IMR-90 (cell line): ENCODE results near the gene CCNB2. TPM values are rescaled to one million over a fixed set of nuclear protein-coding genes. Genes with fewer than 3 reads are reported as not detected.
"Not testable (repeated sequence)": the region's sequence is repeated elsewhere in the genome, so short reads cannot be mapped to it uniquely, and the experiment has no call there.

ENCODE experiments used
- ATAC-seq: fragments of 200-7000 bp; cut with Tn5 transposase; 2 replicates; pipeline ENCODE4 v1.9.1; 2020; ENCODE audit warnings: low read depth, mild to moderate bottlenecking, moderate library complexity
- BruUV-seq: library from RNA; stranded (reverse); fragments of 400-500 nt; replicated peaks from 2 replicates; lab custom pipeline; 2021; lab: Mats Ljungman, UMichigan
- CTCF ChIA-PET: fragments of 300-600 bp; formaldehyde crosslinking; extraction: SDS; loops from one replicate; lab custom pipeline; 2021; ENCODE audit warnings: antibody characterized with exemption; lab: Yijun Ruan, JAX
- POLR2A ChIA-PET: fragments of 300-600 bp; sonication (Branson Sonifier 250); formaldehyde crosslinking; loops from one replicate; lab custom pipeline; 2022; ENCODE audit warnings: antibody characterized with exemption; ENCODE audit not compliant: unreplicated experiment; lab: Charles Lee
- DNase-seq: peaks from one replicate; pipeline ENCODE4 v3.0.0; 2013
- H2AFZ ChIP-seq: replicated peaks from 2 replicates; pipeline ENCODE3; 2013; ENCODE audit warnings: low read length, mild to moderate bottlenecking; ENCODE audit not compliant: poor library complexity
- H2AK5ac ChIP-seq: 2 replicates; pipeline ENCODE4 v1.6.1; 2013; ENCODE audit warnings: low read depth, low read length, inconsistent platforms
- H2AK9ac ChIP-seq: replicated peaks from 2 replicates; pipeline ENCODE3; 2013; ENCODE audit warnings: mild to moderate bottlenecking, low read depth, low read length, moderate library complexity; ENCODE audit not compliant: poor library complexity
- H2BK120ac ChIP-seq: 2 replicates; pipeline ENCODE4 v1.6.1; 2013; ENCODE audit warnings: low read depth, low read length, inconsistent platforms
- H2BK15ac ChIP-seq: 3 replicates; pipeline ENCODE4 v1.6.1; 2013; ENCODE audit warnings: low read depth, low read length, inconsistent platforms
- H2BK20ac ChIP-seq: 2 replicates; pipeline ENCODE4 v1.6.1; 2013; ENCODE audit warnings: low read depth, mild to moderate bottlenecking, inconsistent platforms, low read length, moderate library complexity
- H2BK5ac ChIP-seq: 2 replicates; pipeline ENCODE4 v1.6.1; 2013; ENCODE audit warnings: mild to moderate bottlenecking, low read depth, low read length, inconsistent platforms; ENCODE audit not compliant: poor library complexity, severe bottlenecking
- H3K14ac ChIP-seq: replicated peaks from 2 replicates; pipeline ENCODE4 v1.6.1; 2013; ENCODE audit warnings: low read depth, low read length, inconsistent platforms
- H3K18ac ChIP-seq: 2 replicates; pipeline ENCODE4 v1.6.1; 2013; ENCODE audit warnings: low read depth, low read length, control low read depth
- H3K23ac ChIP-seq: 2 replicates; pipeline ENCODE4 v1.6.1; 2013; ENCODE audit warnings: low read depth, low read length, inconsistent platforms
- H3K27ac ChIP-seq: 2 replicates; pipeline ENCODE4 v1.5.1; 2013; ENCODE audit warnings: mild to moderate bottlenecking, control low read depth, low read length; ENCODE audit not compliant: insufficient read depth
- H3K27me3 ChIP-seq: 2 replicates; pipeline ENCODE4 v1.6.1; 2013; ENCODE audit warnings: low read length; ENCODE audit not compliant: control insufficient read depth, insufficient read depth
- H3K36me3 ChIP-seq: 2 replicates; pipeline ENCODE4 v1.6.1; 2013; ENCODE audit warnings: low read length, mixed read lengths; ENCODE audit not compliant: control insufficient read depth, insufficient read depth
- H3K4ac ChIP-seq: 2 replicates; pipeline ENCODE4 v1.6.1; 2013; ENCODE audit warnings: low read depth, low read length, inconsistent platforms
- H3K4me1 ChIP-seq: 2 replicates; pipeline ENCODE4 v1.6.1; 2013; ENCODE audit warnings: low read length, mixed read lengths; ENCODE audit not compliant: control insufficient read depth, insufficient read depth
- H3K4me2 ChIP-seq: 2 replicates; pipeline ENCODE4 v1.6.1; 2013; ENCODE audit warnings: low read depth, mild to moderate bottlenecking, control low read depth, low read length, moderate library complexity
- H3K4me3 ChIP-seq: 2 replicates; pipeline ENCODE4 v1.5.1; 2013; ENCODE audit warnings: low read depth, mild to moderate bottlenecking, control low read depth, low read length, moderate library complexity; ENCODE audit not compliant: insufficient read depth
- H3K56ac ChIP-seq: 2 replicates; pipeline ENCODE4 v1.6.1; 2013; ENCODE audit warnings: low read length, inconsistent platforms; ENCODE audit not compliant: insufficient read depth; ENCODE audit errors: extremely low read depth
- H3K79me1 ChIP-seq, 2 experiments: 2 replicates each; pipeline ENCODE4 v1.6.1; 2013; ENCODE audit warnings: low read length in 2 of 2, inconsistent platforms in 1 of 2, low read depth in 1 of 2
- H3K9ac ChIP-seq: 2 replicates; pipeline ENCODE4 v1.6.1; 2013; ENCODE audit warnings: low read depth, low read length, control low read depth
- H3K9me1 ChIP-seq: 2 replicates; pipeline ENCODE4 v1.6.1; 2013; ENCODE audit warnings: low read length, inconsistent platforms; ENCODE audit not compliant: insufficient read depth
- H3K9me3 ChIP-seq: 2 replicates; pipeline ENCODE4 v1.6.1; 2013; ENCODE audit warnings: low read length; ENCODE audit not compliant: control insufficient read depth, insufficient read depth
- H4K20me1 ChIP-seq: 2 replicates; pipeline ENCODE4 v1.6.1; 2013; ENCODE audit warnings: low read length, inconsistent platforms; ENCODE audit not compliant: insufficient read depth
- H4K5ac ChIP-seq: 2 replicates; pipeline ENCODE4 v1.6.1; 2013; ENCODE audit warnings: mild to moderate bottlenecking, low read depth, low read length, control low read depth
- H4K8ac ChIP-seq, 2 experiments: 2 replicates each; pipeline ENCODE4 v1.6.1; 2013; ENCODE audit warnings: low read depth in 2 of 2, low read length in 2 of 2, control low read depth in 1 of 2, inconsistent platforms in 1 of 2
- H4K91ac ChIP-seq: 2 replicates; pipeline ENCODE4 v1.6.1; 2013; ENCODE audit warnings: low read depth, low read length, inconsistent platforms; ENCODE audit not compliant: insufficient read depth
- WGBS, 2 experiments: methylation state at CpG; one replicate each; pipeline versions ENCODE4 v1.1.5 to v1.1.7; 2013; ENCODE audit warnings: missing lambda C conversion rate in 2 of 2; ENCODE audit not compliant: insufficient read length in 1 of 2; ENCODE audit errors: extremely low coverage in 2 of 2; 5-methylcytosine and 5-hydroxymethylcytosine counted together
- dilution Hi-C: fragments of 300-500 bp; cut with HindIII; formaldehyde crosslinking; loops from one replicate; pipeline ENCODE4 v1.14.3; 2018; ENCODE audit warnings: low sequenced_read_pairs; ENCODE audit not compliant: unreplicated experiment
- in situ Hi-C: fragments of 300-500 bp; cut with MboI; formaldehyde crosslinking; loops from 3 replicates; pipeline ENCODE4 v1.14.3; 2019; ENCODE audit warnings: low sequenced_read_pairs, inconsistent platforms, mixed read lengths
- intact Hi-C: fragments of 100-400 bp; cut with micrococcal nuclease; formaldehyde crosslinking; loops from 2 replicates; pipeline ENCODE4 v1.10.0; 2022
- polyA plus RNA-seq, 3 experiments: library from polyadenylated mRNA; depleted of rRNA; stranded (reverse); fragments of >200 nt; gene quantifications; 2 replicates each; pipeline ENCODE4 v1.2.3, GENCODE V29; 2012; ENCODE audit warnings: low replicate concordance in 1 of 3
- total RNA-seq: library from RNA; depleted of rRNA; stranded (reverse); fragments of >200 nt; gene quantifications from 2 replicates; pipeline ENCODE4 v1.2.3, GENCODE V29; 2012

The CCNB2 gene
- total and polyA plus RNA-seq, 2 of the 4 experiments (the other 2 are of a cell fraction): 52.5 to 54.6 TPM

- H2AFZ ChIP-seq, ATAC-seq, H3K9ac ChIP-seq, H2BK20ac ChIP-seq, POLR2A ChIA-PET, H3K4me1 ChIP-seq, H2BK15ac ChIP-seq, H4K5ac ChIP-seq, H3K9me1 ChIP-seq, H3K27me3 ChIP-seq, H4K91ac ChIP-seq, H3K56ac ChIP-seq, H4K20me1 ChIP-seq, H3K14ac ChIP-seq, H2BK5ac ChIP-seq, H3K23ac ChIP-seq, H4K8ac ChIP-seq, H3K9me3 ChIP-seq, H3K4me2 ChIP-seq, H3K27ac ChIP-seq, dilution Hi-C loops, BruUV-seq, H2AK9ac ChIP-seq, in situ Hi-C loops, H3K4ac ChIP-seq, DNase-seq, H2AK5ac ChIP-seq, H2BK120ac ChIP-seq, H3K18ac ChIP-seq, intact Hi-C loops, CTCF ChIA-PET, H3K4me3 ChIP-seq, H3K36me3 ChIP-seq: not testable (repeated sequence)
- peaks cover 11 to 33% of the 10 kb centered on the region in 2 experiments for H3K79me1 ChIP-seq
- no CpG with 5 or more reads among the region's 4 CpGs for WGBS, 2 experiments
Observed at GRCh38 chr15:59125683-59126082, 20.7 kb downstream of the CCNB2 start.

DNA sequence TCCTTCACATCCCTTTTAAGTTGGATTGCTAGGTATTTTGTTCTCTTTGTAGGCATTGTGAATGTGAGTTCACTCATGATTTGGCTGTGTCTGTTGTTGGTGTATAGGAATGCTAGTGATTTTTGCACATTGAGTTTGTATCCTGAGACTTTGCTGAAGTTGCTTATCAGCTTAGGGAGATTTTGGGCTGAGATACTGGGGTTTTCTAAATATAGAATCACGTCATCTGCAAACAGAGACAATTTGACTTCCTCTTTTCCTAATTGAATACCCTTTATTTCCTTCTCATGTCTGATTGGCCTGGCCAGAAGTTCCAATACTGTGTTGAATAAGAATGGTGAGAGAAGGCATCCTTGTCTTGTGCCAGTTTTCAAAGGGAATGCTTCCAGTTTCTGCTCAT lies 22.3 kb downstream of the CCNB2 start:
- H2BK15ac ChIP-seq, POLR2A ChIA-PET, ATAC-seq, H3K18ac ChIP-seq, H3K9me3 ChIP-seq, intact Hi-C loops, H3K14ac ChIP-seq, H2AFZ ChIP-seq, H2BK20ac ChIP-seq, H3K27me3 ChIP-seq, H4K91ac ChIP-seq, in situ Hi-C loops, H3K4me2 ChIP-seq, H4K8ac ChIP-seq, DNase-seq, H2AK5ac ChIP-seq, CTCF ChIA-PET, H2BK5ac ChIP-seq, H3K27ac ChIP-seq, H4K5ac ChIP-seq, H2BK120ac ChIP-seq, H3K9me1 ChIP-seq, H3K9ac ChIP-seq, H3K4ac ChIP-seq, H3K4me1 ChIP-seq, BruUV-seq, H4K20me1 ChIP-seq, H3K4me3 ChIP-seq, H3K23ac ChIP-seq, H3K56ac ChIP-seq, dilution Hi-C loops, H2AK9ac ChIP-seq: not testable (repeated sequence)
- H3K36me3 ChIP-seq: peaks cover 11% of the 10 kb centered on the region
- no CpG with 5 or more reads among the region's 1 CpG for WGBS, 2 experiments
- H3K79me1 ChIP-seq: peaks cover 15 to 41% of the 10 kb centered on the region in 2 experiments
